Measurements from ENCODE around the gene ANGPTL2.
"Not testable (repeated sequence)": the region's sequence is repeated elsewhere in the genome, so short reads cannot be mapped to it uniquely, and the experiment has no call there.

The ANGPTL2 gene, protein sequence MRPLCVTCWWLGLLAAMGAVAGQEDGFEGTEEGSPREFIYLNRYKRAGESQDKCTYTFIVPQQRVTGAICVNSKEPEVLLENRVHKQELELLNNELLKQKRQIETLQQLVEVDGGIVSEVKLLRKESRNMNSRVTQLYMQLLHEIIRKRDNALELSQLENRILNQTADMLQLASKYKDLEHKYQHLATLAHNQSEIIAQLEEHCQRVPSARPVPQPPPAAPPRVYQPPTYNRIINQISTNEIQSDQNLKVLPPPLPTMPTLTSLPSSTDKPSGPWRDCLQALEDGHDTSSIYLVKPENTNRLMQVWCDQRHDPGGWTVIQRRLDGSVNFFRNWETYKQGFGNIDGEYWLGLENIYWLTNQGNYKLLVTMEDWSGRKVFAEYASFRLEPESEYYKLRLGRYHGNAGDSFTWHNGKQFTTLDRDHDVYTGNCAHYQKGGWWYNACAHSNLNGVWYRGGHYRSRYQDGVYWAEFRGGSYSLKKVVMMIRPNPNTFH

DNA sequence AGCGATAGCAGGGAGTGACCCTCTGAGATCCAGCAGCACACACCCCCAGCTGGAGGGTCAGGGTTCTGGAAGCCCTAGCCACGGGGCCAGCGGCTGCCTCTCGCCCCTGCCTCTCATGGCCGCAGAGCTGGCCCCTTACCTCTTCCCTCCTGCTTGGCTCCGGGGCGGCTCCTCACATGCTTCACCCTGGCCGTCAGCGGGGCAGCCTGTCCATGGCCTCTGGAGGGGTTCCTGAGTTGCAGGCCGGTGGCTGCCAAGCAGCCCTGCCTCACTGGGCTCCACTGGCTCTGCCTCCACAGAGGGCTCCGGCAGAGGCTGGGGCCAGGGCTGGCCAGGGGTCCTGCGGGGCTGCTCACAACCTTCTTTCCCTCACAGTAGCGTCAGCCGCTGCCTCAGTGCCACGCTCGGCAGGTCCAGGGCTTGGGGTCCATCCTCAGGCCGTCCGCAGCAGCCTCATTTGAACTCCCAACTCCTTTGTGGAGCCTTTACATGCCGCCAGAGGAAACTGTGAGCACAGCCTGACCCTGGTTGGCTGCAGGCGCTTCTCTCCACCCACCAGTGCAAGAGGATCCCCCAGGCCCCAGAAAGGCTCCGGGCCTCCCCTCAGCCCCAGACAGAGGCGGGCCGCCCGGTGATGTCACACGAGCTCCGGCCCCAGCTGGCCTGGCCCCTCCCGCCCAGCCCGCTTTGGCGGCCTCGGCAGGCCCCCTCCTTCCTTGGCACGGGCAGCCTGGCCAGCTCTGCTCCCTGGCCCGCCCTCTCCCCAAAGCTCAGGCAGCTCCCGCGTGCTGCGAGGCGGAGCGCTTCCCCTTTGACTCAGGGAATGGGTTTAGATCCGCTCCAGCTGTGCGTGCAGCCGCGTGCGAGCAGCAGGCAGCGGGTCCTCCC lies at the start of gene ANGPTL2:
Gene ANGPTL2, minus strand, starts transcription at position 460 of the 888 bp plus-strand sequence. CDS start 13,904 bp downstream, outside the sequence.
- DNase-seq (ENCODE audit: extremely low read depth in 1 of 2, low read depth in 1 of 2): no peak

DNA sequence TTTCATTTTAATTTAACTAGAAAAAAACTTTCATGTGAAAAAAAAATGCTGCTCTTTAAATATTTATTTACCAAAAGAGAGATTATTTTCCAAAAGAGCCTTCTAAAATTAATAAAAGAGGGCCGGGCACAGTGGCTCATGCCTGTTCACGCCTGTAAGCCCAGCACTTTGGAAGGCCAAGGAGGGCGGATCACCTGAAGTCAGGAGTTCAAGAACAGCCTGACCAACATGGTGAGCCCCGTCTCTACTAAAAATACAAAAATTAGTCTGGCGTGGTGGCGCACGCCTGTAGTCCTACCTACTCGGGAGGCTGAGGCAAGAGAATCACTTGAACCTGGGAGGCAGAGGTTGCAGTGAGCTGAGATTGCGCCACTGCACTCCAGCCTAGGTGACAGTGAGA lies 48.9 kb upstream of the ANGPTL2 start:
- not testable (repeated sequence) for DNase-seq (ENCODE audit: extremely low read depth in 1 of 2, low read depth in 1 of 2)

GRCh38 chr9:127170652-127171051 lies 48.2 kb upstream of the ANGPTL2 start:
- no peak for DNase-seq (ENCODE audit: extremely low read depth in 1 of 2, low read depth in 1 of 2)

- DNase-seq (ENCODE audit: extremely low read depth in 1 of 2, low read depth in 1 of 2): no peak
These were observed 47.7 kb upstream of the ANGPTL2 start for GRCh38 chr9:127170103-127170502.

- no peak for DNase-seq (ENCODE audit: extremely low read depth in 1 of 2, low read depth in 1 of 2)
These were observed 47.1 kb upstream of the ANGPTL2 start for GRCh38 chr9:127169575-127169883.

DNA sequence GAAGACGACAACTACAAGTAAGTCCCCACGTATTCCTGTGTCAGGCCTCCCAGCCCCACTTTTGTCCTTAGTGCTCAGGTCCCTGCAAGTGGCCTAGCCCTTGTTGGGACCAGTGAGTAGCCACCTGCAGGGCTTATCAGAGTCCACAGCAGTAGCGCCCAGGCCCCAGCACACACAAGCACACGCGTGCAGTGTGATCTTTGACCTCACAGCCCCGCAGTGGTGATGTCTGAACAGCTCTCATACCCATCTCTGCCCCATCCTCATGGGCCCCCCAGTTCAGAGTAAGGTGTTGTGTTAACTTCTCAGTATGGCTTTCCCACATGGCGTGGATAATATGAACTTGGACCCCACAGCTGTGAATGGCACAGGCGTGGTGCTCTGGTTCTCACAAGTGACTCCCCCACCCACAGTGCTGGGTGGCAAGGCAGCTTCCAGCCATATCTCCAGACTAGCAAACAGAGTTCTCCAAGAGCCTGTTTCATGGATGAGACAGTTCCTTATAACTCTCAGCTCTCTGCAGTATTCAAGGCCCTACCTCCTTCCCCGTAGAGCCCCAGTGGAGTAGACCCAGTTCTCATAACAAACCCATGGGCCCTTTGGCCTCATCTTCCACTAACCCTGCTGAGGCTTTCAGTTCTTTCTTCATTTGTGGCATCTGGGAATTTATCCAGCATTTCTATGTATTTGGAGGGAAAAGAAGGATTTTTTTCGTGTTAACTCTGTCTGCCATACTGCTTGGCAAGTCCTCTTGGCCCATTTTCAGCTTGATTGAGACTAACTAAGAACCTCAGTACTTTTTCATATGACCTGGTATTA lies 46.5 kb upstream of the ANGPTL2 start:
- no peak for DNase-seq (ENCODE audit: extremely low read depth in 1 of 2, low read depth in 1 of 2)

DNA sequence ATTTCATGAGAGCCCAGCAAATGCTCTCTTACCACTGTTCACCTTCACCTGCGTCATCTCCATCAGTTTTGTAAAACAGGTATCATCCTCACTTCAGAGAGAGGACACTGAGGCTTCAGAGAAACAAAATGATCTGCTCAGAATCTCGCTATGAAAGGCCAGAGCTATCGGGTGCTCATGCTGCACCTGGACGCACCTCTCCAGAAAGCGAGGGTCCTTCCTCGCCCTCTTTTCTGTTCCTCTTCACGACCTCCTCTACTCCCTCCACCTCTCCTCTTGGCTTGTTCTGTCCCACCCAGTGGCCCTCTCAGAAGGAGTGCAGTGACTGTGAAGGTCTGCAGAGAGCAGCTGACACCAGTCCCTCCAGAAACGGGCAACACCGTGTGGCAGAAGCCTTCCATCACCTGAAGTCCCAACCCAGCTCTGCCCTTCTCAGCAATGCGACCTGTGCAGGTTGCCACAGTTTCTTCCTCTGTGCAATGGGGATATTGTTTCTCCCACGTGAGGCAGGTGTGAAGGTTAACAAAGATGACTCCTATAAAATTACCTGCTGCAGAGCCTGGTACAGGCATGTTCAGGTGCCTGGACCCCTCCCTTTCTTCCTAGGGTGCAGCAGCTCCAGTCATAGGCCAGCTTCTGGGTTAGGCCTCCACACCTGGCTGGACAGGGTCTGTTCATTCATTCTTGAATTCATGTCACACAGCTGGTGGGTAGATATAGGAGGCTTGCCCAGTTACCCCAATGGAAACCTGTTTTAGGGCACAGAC lies 45.3 kb upstream of the ANGPTL2 start:
- DNase-seq (ENCODE audit: extremely low read depth in 1 of 2, low read depth in 1 of 2): no peak

DNA sequence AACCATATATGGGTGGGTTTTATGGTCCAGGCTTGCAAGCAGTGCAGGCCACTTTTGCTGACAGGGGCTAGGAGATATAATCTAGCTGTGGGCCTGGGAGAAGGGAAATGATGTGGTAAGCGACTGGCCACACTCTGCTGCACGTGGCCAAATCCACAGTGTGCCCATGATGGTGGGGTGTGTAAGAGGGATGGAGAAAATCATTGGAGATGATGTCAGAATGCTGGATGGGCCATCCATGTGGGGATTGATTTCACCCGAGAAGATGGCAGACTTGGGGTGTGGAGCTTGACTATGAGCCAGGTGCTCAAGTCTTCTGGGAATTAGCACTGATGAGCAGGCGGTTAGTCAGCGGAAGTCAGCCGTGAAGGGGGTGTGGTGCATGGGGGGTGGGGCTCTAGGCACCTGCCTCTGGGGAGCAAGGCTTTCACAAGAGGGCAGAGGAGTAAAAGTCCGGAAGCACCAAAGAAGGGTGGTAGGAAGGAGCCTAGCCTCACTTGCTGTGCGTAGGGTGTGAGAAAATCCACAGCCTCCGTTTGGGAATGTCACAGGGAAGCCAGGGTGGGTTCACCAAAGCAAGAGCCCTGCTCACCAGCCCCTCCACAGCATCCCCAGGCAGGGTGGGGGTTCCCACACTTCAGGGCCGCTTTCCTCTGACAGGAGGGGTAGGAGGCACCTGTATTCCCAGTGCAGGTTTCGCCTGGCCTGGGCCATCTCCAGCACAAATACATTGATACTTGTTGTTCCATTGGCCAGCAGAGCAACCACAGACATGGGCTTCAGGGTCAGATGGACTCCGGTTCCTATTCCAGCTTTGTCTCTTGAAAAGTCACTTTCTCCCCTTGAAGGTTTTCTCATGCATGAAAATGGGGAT lies 44.5 kb upstream of the ANGPTL2 start:
- DNase-seq (ENCODE audit: extremely low read depth in 1 of 2, low read depth in 1 of 2): no peak

- DNase-seq (ENCODE audit: extremely low read depth in 1 of 2, low read depth in 1 of 2): no peak
These were observed 43.7 kb upstream of the ANGPTL2 start for GRCh38 chr9:127166111-127166510.

- no peak for DNase-seq (ENCODE audit: extremely low read depth in 1 of 2, low read depth in 1 of 2)
These were observed 42.7 kb upstream of the ANGPTL2 start for GRCh38 chr9:127165116-127165515.

GRCh38 chr9:127163409-127163808 lies 41.0 kb upstream of the ANGPTL2 start:
- DNase-seq (ENCODE audit: extremely low read depth in 1 of 2, low read depth in 1 of 2): no peak

GRCh38 chr9:127162864-127163365 lies 40.5 kb upstream of the ANGPTL2 start:
- no peak for DNase-seq (ENCODE audit: extremely low read depth in 1 of 2, low read depth in 1 of 2)

GRCh38 chr9:127162046-127162863 lies 39.8 kb upstream of the ANGPTL2 start:
- no peak for DNase-seq (ENCODE audit: extremely low read depth in 1 of 2, low read depth in 1 of 2)

- DNase-seq (ENCODE audit: extremely low read depth in 1 of 2, low read depth in 1 of 2): no peak
These were observed 38.7 kb upstream of the ANGPTL2 start for GRCh38 chr9:127161081-127161624.

GRCh38 chr9:127159949-127160610 lies 37.6 kb upstream of the ANGPTL2 start:
- DNase-seq (ENCODE audit: extremely low read depth in 1 of 2, low read depth in 1 of 2): no peak

- no peak for DNase-seq (ENCODE audit: extremely low read depth in 1 of 2, low read depth in 1 of 2)
These were observed 36.9 kb upstream of the ANGPTL2 start for GRCh38 chr9:127159325-127159801.

GRCh38 chr9:127158786-127159324 lies 36.4 kb upstream of the ANGPTL2 start:
- DNase-seq (ENCODE audit: extremely low read depth in 1 of 2, low read depth in 1 of 2): no peak
